Hepatocyte (in vitro differentiated cells): Measurements from ENCODE around the gene GJA9. TPM values are rescaled to one million over a fixed set of nuclear protein-coding genes. Genes with fewer than 3 reads are reported as not detected.

Experiments used
- DNase-seq: peaks from one replicate; pipeline ENCODE4 v3.0.0-alpha.2; 2016; ENCODE audit warnings: low spot score
- H2AFZ ChIP-seq: fragments of 200-600 bp; sonication (generic); 2 replicates; pipeline ENCODE4 v1.6.0; 2016; ENCODE audit warnings: antibody characterized with exemption, mild to moderate bottlenecking
- H3K27ac ChIP-seq: fragments of 200-600 bp; sonication (generic); 2 replicates; pipeline ENCODE4 v1.5.1; 2016; ENCODE audit warnings: mild to moderate bottlenecking
- H3K27me3 ChIP-seq: fragments of 200-600 bp; sonication (generic); 2 replicates; pipeline ENCODE4 v1.6.1; 2016
- H3K36me3 ChIP-seq: fragments of 200-600 bp; sonication (generic); replicated peaks from 2 replicates; pipeline ENCODE4 v1.5.1; 2016; ENCODE audit warnings: low read depth; ENCODE audit not compliant: insufficient read depth
- H3K4me1 ChIP-seq: fragments of 200-600 bp; sonication (generic); 2 replicates; pipeline ENCODE4 v1.5.1; 2016; ENCODE audit warnings: mild to moderate bottlenecking, moderate library complexity; ENCODE audit not compliant: insufficient read depth
- H3K4me2 ChIP-seq: fragments of 200-600 bp; sonication (generic); 2 replicates; pipeline ENCODE4 v1.6.0; 2016
- H3K4me3 ChIP-seq: fragments of 200-600 bp; sonication (generic); 2 replicates; pipeline ENCODE4 v1.5.1; 2016; ENCODE audit warnings: mild to moderate bottlenecking
- H3K79me2 ChIP-seq: fragments of 200-600 bp; sonication (generic); 2 replicates; pipeline ENCODE4 v1.6.0; 2017; ENCODE audit warnings: mild to moderate bottlenecking
- H3K9me2 ChIP-seq: fragments of 200-600 bp; sonication (generic); replicated peaks from 2 replicates; pipeline ENCODE4 v1.6.0; 2017; ENCODE audit warnings: mild to moderate bottlenecking; ENCODE audit not compliant: insufficient read depth
- H3K9me3 ChIP-seq: fragments of 200-600 bp; sonication (generic); 2 replicates; pipeline ENCODE4 v1.5.1; 2016; ENCODE audit warnings: low read depth, mild to moderate bottlenecking
- H4K20me1 ChIP-seq: fragments of 200-600 bp; sonication (generic); 2 replicates; pipeline ENCODE4 v1.6.0; 2016; ENCODE audit warnings: mild to moderate bottlenecking; ENCODE audit not compliant: insufficient read depth, poor library complexity, severe bottlenecking
- CTCF ChIP-seq: fragments of 200-600 bp; sonication (generic); IDR thresholded peaks from 2 replicates; pipeline ENCODE4 v1.5.1; 2016; ENCODE audit warnings: antibody characterized with exemption, mild to moderate bottlenecking; ENCODE audit not compliant: poor library complexity
- EZH2 ChIP-seq: fragments of 200-600 bp; sonication (generic); IDR thresholded peaks from 2 replicates; pipeline ENCODE4 v1.6.1; 2016; ENCODE audit warnings: antibody characterized with exemption, mild to moderate bottlenecking, borderline replicate concordance
- EZH2phosphoT487 ChIP-seq: fragments of 200-600 bp; sonication (generic); IDR thresholded peaks from one replicate; pipeline ENCODE4 v1.6.1; 2018; ENCODE audit warnings: antibody characterized with exemption, mild to moderate bottlenecking, low read depth, moderate library complexity; ENCODE audit not compliant: unreplicated experiment, severe bottlenecking
- WGBS: methylation state at CpG from one replicate; pipeline ENCODE4 v1.1.6; 2016; ENCODE audit warnings: low lambda C conversion rate; ENCODE audit errors: missing lambda C conversion rate; 5-methylcytosine and 5-hydroxymethylcytosine counted together
- polyA plus RNA-seq: library from polyadenylated mRNA; unstranded; fragments of >200 nt; fragmentation: Nextera tagmentation; extraction: Ambion mirVana; gene quantifications from 2 replicates; pipeline ENCODE4 v1.2.1, GENCODE V29; 2016
- total RNA-seq: library from RNA; depleted of rRNA; stranded (reverse); fragments of >200 nt; gene quantifications from 2 replicates; pipeline ENCODE4 v1.2.3, GENCODE V29; 2014

Gene GJA9
- total and polyA plus RNA-seq, 2 experiments from 2014 or later, result 0.34 TPM; not detected in 1

DNA sequence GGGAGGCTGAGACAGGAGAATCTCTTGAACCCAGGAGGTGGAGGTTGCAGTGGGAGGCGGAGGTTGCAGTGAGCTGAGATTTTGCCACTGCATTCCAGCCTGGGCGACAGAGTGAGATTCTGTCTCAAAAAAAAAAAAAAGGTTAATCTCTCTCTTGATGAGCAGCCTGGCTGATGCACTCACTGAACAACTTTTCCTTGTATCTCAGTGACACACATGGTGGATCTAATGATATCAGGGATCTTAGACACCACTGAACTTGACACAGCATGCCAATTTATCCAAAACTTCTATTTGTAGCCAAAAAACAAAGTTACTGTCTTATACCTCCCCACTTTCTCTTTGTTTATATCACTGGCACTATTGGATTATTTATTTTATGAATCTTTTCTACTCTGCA is 44.0 kb upstream of the GJA9 start:
- WGBS, result 89% methylated on average over 2 of the region's 2 CpGs
- TF ChIP-seq EZH2 (no peak), EZH2phosphoT487 (no peak), CTCF (no peak)

DNA sequence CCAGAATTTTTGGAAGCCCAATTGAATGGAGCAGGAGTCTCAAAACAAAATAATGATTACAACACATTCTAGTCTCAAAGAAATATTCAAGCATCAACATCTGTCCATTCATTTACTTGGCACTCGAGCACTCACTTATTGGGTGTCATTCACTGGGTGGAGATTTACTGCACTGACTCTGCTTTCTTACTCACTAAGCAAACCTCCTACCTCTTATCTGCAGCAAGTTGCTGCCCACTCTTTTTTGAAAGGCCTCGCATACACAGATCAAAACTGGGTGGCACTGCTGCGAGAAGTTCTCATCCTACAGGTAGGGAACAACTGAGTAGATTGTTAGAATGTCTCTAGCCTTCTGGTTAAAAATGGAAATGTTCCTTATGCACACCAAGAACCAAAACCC is 42.2 kb upstream of the GJA9 start:
- H3K36me3 ChIP-seq, result no peaks in the 10 kb centered on the region
- H3K27ac ChIP-seq, result no peak overlapping the region
- WGBS, result 61% methylated on average over 3 of the region's 3 CpGs
- DNase-seq, result peak; percentile 21
- H2AFZ ChIP-seq, result no peak overlapping the region
- no peaks in the 10 kb centered on the region for H4K20me1 ChIP-seq
- TF ChIP-seq CTCF, result no peak
- TF ChIP-seq EZH2phosphoT487, result no peak
- TF ChIP-seq EZH2, result no peak
- no peaks in the 10 kb centered on the region for H3K79me2 ChIP-seq
- H3K4me2 ChIP-seq, result no peak overlapping the region
- no peak overlapping the region for H3K4me3 ChIP-seq
- no peaks in the 10 kb centered on the region for H3K9me2 ChIP-seq
- H3K9me3 ChIP-seq, result no peaks in the 10 kb centered on the region
- no peaks in the 10 kb centered on the region for H3K4me1 ChIP-seq
- H3K27me3 ChIP-seq, result no peaks in the 10 kb centered on the region

More for the DNA sequence above, 44.0 kb upstream of the GJA9 start:
- no peak overlapping the region for H3K4me3 ChIP-seq
- H3K27me3 ChIP-seq, result no peaks in the 10 kb centered on the region
- H3K36me3 ChIP-seq, result no peaks in the 10 kb centered on the region
- DNase-seq, result no peak
- H3K27ac ChIP-seq, result no peak overlapping the region
- H3K79me2 ChIP-seq, result no peaks in the 10 kb centered on the region
- H4K20me1 ChIP-seq, result no peaks in the 10 kb centered on the region
- no peak overlapping the region for H2AFZ ChIP-seq
- H3K9me2 ChIP-seq, result no peaks in the 10 kb centered on the region
- H3K4me1 ChIP-seq, result no peaks in the 10 kb centered on the region
- no peaks in the 10 kb centered on the region for H3K9me3 ChIP-seq
- no peak overlapping the region for H3K4me2 ChIP-seq

DNA sequence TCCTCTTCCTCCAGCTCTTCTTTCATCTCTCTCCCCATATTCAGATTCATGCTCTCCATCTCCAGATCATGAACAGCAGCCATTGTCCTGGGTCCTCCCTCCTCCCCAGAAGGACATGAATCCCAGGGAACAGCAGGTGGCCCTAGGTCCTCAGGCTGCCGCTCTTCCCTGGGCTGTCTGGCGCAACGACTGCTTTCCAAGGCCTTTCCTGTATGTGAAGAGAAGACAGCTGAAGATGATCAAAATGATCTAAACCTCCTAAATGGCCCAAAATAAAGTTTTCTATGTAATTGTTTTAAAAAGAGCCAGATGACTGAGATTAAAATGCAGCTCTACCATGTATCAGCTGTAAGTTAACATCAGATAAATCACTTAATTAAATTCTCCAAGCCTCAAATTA is 37.7 kb upstream of the GJA9 start:
- no peaks in the 10 kb centered on the region for H3K36me3 ChIP-seq

More for the DNA sequence above, 37.7 kb upstream of the GJA9 start:
- H3K4me3 ChIP-seq, result no peak overlapping the region
- H3K79me2 ChIP-seq, result no peaks in the 10 kb centered on the region
- no peaks in the 10 kb centered on the region for H4K20me1 ChIP-seq
- whole genome bisulfite sequencing, result 70% methylated on average over 3 of the region's 3 CpGs
- DNase-seq, result no peak
- no peaks in the 10 kb centered on the region for H3K27me3 ChIP-seq
- TF ChIP-seq EZH2 (no peak), EZH2phosphoT487 (no peak), CTCF (no peak)
- H3K4me1 ChIP-seq, result no peaks in the 10 kb centered on the region
- H2AFZ ChIP-seq, result no peak overlapping the region
- H3K9me2 ChIP-seq, result no peaks in the 10 kb centered on the region
- no peak overlapping the region for H3K27ac ChIP-seq
- no peaks in the 10 kb centered on the region for H3K9me3 ChIP-seq
- no peak overlapping the region for H3K4me2 ChIP-seq
